ENCODE data around the gene NPAS2.

The NPAS2 gene

DNA sequence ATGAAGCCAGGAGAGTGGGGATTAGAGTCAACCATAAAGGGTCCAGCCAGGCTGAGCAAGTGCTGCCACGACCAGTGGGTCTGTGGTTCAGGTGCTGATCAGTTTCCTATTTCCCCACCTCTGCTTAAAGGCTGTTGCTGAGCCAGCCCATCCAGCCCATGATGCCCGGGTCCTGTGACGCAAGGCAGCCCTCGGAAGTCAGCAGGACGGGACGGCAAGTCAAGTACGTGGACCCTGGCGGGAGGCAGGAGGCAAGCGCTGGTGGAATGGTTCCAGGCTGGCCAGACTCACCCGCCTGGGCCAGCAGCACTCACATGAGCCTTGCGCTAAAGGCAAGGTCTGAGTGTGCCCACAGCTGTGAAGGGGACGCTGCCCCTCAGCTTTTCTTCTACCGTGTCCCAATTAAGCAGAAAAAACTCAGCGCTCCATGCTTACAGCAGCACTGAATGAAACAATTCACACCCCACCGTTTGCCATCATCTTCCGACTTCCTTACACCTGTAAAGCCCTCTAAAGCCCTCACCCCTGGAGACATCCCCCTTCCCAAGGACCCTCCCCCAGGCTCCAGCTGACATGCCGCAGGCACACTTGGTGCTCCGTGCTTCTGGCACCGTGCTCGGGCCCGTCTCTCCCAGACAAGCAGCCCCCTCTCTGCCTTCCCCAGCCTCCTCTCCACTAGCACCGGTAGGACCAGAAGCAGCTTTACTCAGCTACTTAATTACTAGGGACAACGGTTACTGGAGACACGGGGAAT lies 170.9 kb downstream of the NPAS2 start:
- no peak overlapping the region for H3K4me3 ChIP-seq (ENCODE audit: low read length)
- DNase-seq (ENCODE audit: low read depth): no peak
- no peak for TF ChIP-seq CTCF (conservative IDR thresholded peaks at IDR 0.05; ENCODE audit: low read depth, low read length)

GRCh38 chr2:100991404-100991773 lies 171.4 kb downstream of the NPAS2 start:
- no peak for TF ChIP-seq CTCF (conservative IDR thresholded peaks at IDR 0.05; ENCODE audit: low read depth, low read length)
- DNase-seq (ENCODE audit: low read depth): no peak

GRCh38 chr2:100992262-100992661 lies 172.3 kb downstream of the NPAS2 start:
- no peak for TF ChIP-seq CTCF (conservative IDR thresholded peaks at IDR 0.05; ENCODE audit: low read depth, low read length)

More at GRCh38 chr2:100991404-100991773, 171.4 kb downstream of the NPAS2 start:
- no peak overlapping the region for H3K4me3 ChIP-seq (ENCODE audit: low read length)

DNA sequence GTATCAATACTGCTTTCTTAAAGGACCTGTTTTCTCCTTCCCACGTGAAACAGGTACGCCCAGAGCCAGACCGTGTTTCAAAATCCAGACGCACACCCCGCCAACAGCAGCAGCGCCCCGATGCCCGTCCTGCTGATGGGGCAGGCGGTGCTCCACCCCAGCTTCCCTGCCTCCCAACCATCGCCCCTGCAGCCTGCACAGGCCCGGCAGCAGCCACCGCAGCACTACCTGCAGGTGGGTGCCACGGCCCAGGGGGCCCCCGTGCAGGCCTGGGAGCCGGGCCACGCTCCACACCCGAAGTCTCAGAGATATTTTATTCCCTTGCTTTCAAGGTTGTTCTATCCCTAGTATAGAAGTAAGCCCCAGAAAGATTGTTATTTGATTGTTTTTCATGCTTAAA lies 173.4 kb downstream of the NPAS2 start:
- no peak for DNase-seq (ENCODE audit: low read depth)
- no peak for TF ChIP-seq CTCF (conservative IDR thresholded peaks at IDR 0.05; ENCODE audit: low read depth, low read length)
- H3K4me3 ChIP-seq (ENCODE audit: low read length): no peak overlapping the region

More at GRCh38 chr2:100992262-100992661, 172.3 kb downstream of the NPAS2 start:
- no peak overlapping the region for H3K4me3 ChIP-seq (ENCODE audit: low read length)
- DNase-seq (ENCODE audit: low read depth): no peak

GRCh38 chr2:100995309-100996075 lies 175.6 kb downstream of the NPAS2 start:
- no peak for TF ChIP-seq CTCF (conservative IDR thresholded peaks at IDR 0.05; ENCODE audit: low read depth, low read length)
- no peak for DNase-seq (ENCODE audit: low read depth)
- no peak overlapping the region for H3K4me3 ChIP-seq (ENCODE audit: low read length)

DNA sequence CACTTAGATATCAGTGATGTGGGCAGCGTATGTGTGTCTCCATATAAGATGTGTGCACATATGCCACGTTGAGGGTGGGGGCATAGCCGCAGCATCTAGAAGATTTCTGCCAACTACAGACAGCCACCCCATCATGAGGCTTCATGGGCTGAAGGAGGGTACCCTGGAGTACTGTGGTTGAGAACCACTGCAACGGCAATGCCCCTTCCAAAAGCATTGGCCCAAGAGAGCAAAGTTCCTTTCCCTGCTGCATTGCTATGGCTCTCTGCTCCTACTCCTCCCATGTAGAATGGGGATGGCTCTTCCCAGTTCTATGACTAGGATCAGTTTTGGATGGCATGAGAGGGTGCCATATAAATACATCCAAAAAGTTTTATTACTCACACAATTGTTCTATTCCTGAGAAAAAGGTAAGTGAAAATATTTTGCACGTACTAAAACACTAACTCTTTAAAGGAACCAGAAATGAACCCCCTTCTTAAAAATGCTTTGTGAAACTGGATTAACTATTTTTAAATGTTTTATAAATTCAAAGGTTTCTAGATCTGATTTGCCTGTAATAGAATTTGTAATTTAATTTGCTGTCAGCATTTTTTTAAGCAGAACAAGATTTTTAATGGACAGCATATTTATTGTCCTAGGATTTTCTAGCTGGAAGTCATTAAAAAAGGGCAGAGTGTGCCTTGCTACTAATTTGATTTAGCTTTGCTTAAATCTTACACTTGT lies 177.7 kb downstream of the NPAS2 start:
- no peak overlapping the region for H3K4me3 ChIP-seq (ENCODE audit: low read length)
- no peak for TF ChIP-seq CTCF (conservative IDR thresholded peaks at IDR 0.05; ENCODE audit: low read depth, low read length)
- no peak for DNase-seq (ENCODE audit: low read depth)

All from retinal pigment epithelial cell (primary cell).